ENCODE results near the gene AFF3. TPM values are rescaled to one million over a fixed set of nuclear protein-coding genes. Genes with fewer than 3 reads are reported as not detected.

The AFF3 gene
- total RNA-seq, 1 experiment from 2014 or later: 0.22 TPM

DNA sequence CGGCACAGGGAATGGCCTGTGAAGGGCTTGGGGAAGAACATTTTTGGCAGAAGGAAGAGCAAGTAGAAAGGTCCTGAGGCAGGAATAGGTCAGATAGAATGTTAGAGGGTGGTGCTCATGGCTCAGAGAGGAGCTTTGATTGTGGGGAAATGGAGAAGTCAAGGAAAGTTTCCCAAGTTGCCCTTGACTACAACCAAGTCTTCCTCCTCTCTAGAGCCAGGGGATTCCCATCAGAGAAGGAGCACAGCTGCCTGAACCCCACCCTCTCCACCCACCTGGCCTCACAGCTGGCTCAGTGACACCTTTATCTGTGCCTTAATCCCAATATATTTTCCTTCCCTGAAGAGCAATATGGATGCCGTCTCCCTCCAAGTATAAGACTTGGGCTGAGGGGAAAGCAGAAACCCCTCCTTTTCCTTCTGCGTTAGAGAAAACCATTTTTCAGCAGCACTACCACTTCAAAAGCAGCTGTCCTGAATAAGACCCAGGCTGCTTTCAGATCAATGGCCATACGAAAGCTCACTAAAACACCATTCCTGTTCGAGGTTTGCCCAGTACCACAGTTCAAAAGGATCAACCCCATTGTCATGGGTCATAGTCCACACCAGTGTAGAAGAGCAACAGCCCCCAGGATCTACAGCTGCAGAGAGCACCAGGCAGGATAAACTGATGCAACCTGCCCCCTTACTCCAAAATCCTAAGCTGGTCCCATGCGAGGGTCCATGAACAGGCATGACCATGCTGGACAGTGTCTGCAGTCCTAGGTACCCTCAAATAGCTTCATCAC is 199.6 kb downstream of the AFF3 start:
- no CpG with 5 or more reads among the region's 6 CpGs for WGBS (ENCODE audit: extremely low coverage, insufficient read length, low lambda C conversion rate)
- no peak for DNase-seq
- no peak overlapping the region for H3K4me3 Mint-ChIP-seq

More for the DNA sequence above, 199.6 kb downstream of the AFF3 start:
- Histone ChIP-seq H2BK15ac (ENCODE audit: low read depth, low read length) (no peak overlapping the region), H3K9ac (ENCODE audit: extremely low read depth, insufficient read length, low read length) (no peak overlapping the region), H3K27ac (ENCODE audit: insufficient read length, low read depth, low read length) (no peak overlapping the region), H3K23me2 (ENCODE audit: insufficient read length, low read depth, low read length, poor library complexity, severe bottlenecking) (no peaks in the 10 kb centered on the region), H4K91ac (ENCODE audit: insufficient read length, low read depth, low read length) (no peak overlapping the region), H3K18ac (ENCODE audit: insufficient read length, low read depth, low read length) (no peak overlapping the region), H2BK5ac (ENCODE audit: insufficient read length, low read length) (no peak overlapping the region), H2AFZ (ENCODE audit: low read length) (no peak overlapping the region), H4K5ac (ENCODE audit: insufficient read length, low read depth, low read length) (no peak overlapping the region), H2BK20ac (ENCODE audit: low read depth, low read length, poor library complexity, severe bottlenecking) (no peak overlapping the region), H4K20me1 (ENCODE audit: control insufficient read depth, insufficient read depth, insufficient read length) (no peaks in the 10 kb centered on the region), H3K27me3 (ENCODE audit: insufficient read depth, low read length) (no peaks in the 10 kb centered on the region), H3K4me2 (ENCODE audit: insufficient read depth, insufficient read length, low read length) (no peak overlapping the region), H2BK120ac (ENCODE audit: low read depth, low read length, poor library complexity, severe bottlenecking) (no peak overlapping the region), H3K23ac (ENCODE audit: insufficient read length, low read depth, low read length) (no peak overlapping the region), H3K9me3 (ENCODE audit: control insufficient read depth, low read depth, low read length) (no peaks in the 10 kb centered on the region), H3K79me2 (ENCODE audit: insufficient read depth, low read length) (no peaks in the 10 kb centered on the region), H3K56ac (ENCODE audit: insufficient read length, low read depth, low read length) (no peak overlapping the region), H3K79me1 (ENCODE audit: insufficient read depth, low read depth, low read length, poor library complexity, severe bottlenecking) (no peaks in the 10 kb centered on the region), H3K4me1 (ENCODE audit: insufficient read depth, low read length) (no peaks in the 10 kb centered on the region), H3K4ac (ENCODE audit: low read depth, low read length) (no peak overlapping the region), H3T11ph (ENCODE audit: low read length) (no peak overlapping the region), H3K14ac (ENCODE audit: insufficient read depth, low read length) (no peak overlapping the region), H2AK5ac (ENCODE audit: insufficient read length, low read length) (no peak overlapping the region), H2BK12ac (ENCODE audit: insufficient read length, low read depth, low read length) (no peak overlapping the region), H4K8ac (replicated peaks; ENCODE audit: insufficient read length, low read depth, low read length) (no peak overlapping the region)
- Mint-ChIP-seq H3K36me3 (ENCODE audit: insufficient read depth in 1 of 3, low read depth in 3 of 3) (no peaks in the 10 kb centered on the region), H3K4me1 (no peaks in the 10 kb centered on the region), H3K27ac (no peak overlapping the region; a peak in 1 of 7 replicates), H3K27me3 (ENCODE audit: low read depth) (no peaks in the 10 kb centered on the region; the same call in 1 of the 2 replicates), H3K9me3 (no peaks in the 10 kb centered on the region)
- TF ChIP-seq, protein P1, sequence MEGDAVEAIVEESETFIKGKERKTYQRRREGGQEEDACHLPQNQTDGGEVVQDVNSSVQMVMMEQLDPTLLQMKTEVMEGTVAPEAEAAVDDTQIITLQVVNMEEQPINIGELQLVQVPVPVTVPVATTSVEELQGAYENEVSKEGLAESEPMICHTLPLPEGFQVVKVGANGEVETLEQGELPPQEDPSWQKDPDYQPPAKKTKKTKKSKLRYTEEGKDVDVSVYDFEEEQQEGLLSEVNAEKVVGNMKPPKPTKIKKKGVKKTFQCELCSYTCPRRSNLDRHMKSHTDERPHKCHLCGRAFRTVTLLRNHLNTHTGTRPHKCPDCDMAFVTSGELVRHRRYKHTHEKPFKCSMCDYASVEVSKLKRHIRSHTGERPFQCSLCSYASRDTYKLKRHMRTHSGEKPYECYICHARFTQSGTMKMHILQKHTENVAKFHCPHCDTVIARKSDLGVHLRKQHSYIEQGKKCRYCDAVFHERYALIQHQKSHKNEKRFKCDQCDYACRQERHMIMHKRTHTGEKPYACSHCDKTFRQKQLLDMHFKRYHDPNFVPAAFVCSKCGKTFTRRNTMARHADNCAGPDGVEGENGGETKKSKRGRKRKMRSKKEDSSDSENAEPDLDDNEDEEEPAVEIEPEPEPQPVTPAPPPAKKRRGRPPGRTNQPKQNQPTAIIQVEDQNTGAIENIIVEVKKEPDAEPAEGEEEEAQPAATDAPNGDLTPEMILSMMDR (conservative IDR thresholded peaks at IDR 0.05): no peak
